OCI-LY1 (cell line): Measurements from ENCODE around the gene XCL1.

ENCODE experiments used
- H2AFZ ChIP-seq: fragments of 200-600 bp; sonication (generic), shearing (Covaris generic); 2 replicates; pipeline ENCODE4 v1.6.0; 2014; ENCODE audit warnings: antibody characterized with exemption, mild to moderate bottlenecking, low read length
- H3F3A ChIP-seq: fragments of 200-600 bp; sonication (generic), shearing (Covaris generic); 2 replicates; pipeline ENCODE4 v1.6.0; 2014; ENCODE audit warnings: mild to moderate bottlenecking, antibody characterized with exemption, low read length, moderate library complexity; ENCODE audit not compliant: insufficient read depth
- H3K27ac ChIP-seq: fragments of 200-600 bp; sonication (generic); 2 replicates; pipeline ENCODE4 v1.5.1; 2014; ENCODE audit warnings: low read length, mixed run types, mild to moderate bottlenecking, low read depth; ENCODE audit not compliant: poor library complexity, severe bottlenecking
- H3K27me3 ChIP-seq: fragments of 200-600 bp; sonication (generic); 2 replicates; pipeline ENCODE4 v1.6.0; 2014; ENCODE audit warnings: antibody characterized with exemption, mild to moderate bottlenecking, low read length, moderate library complexity; ENCODE audit not compliant: insufficient read depth
- H3K36me3 ChIP-seq: fragments of 200-600 bp; sonication (generic); 2 replicates; pipeline ENCODE4 v1.6.1; 2014; ENCODE audit warnings: mild to moderate bottlenecking, antibody characterized with exemption, low read length, moderate library complexity, mixed read lengths; ENCODE audit not compliant: insufficient read depth
- H3K4me1 ChIP-seq: fragments of 200-600 bp; sonication (generic); 2 replicates; pipeline ENCODE4 v1.5.1; 2014; ENCODE audit warnings: mild to moderate bottlenecking, low read length, moderate library complexity; ENCODE audit not compliant: insufficient read depth, severe bottlenecking
- H3K4me2 ChIP-seq: fragments of 200-600 bp; sonication (generic), shearing (Covaris generic); 2 replicates; pipeline ENCODE4 v1.6.1; 2014; ENCODE audit warnings: low read length
- H3K4me3 ChIP-seq: fragments of 200-600 bp; sonication (generic); 2 replicates; pipeline ENCODE4 v1.5.1; 2014; ENCODE audit warnings: low read length, low read depth, mild to moderate bottlenecking, mixed read lengths; ENCODE audit not compliant: poor library complexity, severe bottlenecking
- H3K79me2 ChIP-seq: fragments of 200-600 bp; shearing (Covaris generic); 2 replicates; pipeline ENCODE4 v1.6.1; 2016; ENCODE audit warnings: mixed run types, low read length, mixed read lengths; ENCODE audit not compliant: insufficient read depth
- H3K9ac ChIP-seq: fragments of 200-600 bp; sonication (generic), shearing (Covaris generic); 2 replicates; pipeline ENCODE4 v1.6.1; 2014; ENCODE audit warnings: mild to moderate bottlenecking, low read length, mixed read lengths
- H3K9me2 ChIP-seq: fragments of 200-600 bp; sonication (generic), shearing (Covaris generic); 2 replicates; pipeline ENCODE4 v1.6.1; 2014; ENCODE audit warnings: low read depth, mild to moderate bottlenecking, low read length, mixed read lengths
- H3K9me3 ChIP-seq: fragments of 200-600 bp; shearing (Covaris generic); 2 replicates; pipeline ENCODE4 v1.6.1; 2014; ENCODE audit warnings: low read length, mixed read lengths
- H4K20me1 ChIP-seq: fragments of 200-600 bp; sonication (generic), shearing (Covaris generic); 2 replicates; pipeline ENCODE4 v1.6.0; 2016; ENCODE audit warnings: mild to moderate bottlenecking, low read length; ENCODE audit not compliant: insufficient read depth
- CTCF ChIP-seq: fragments of 200-600 bp; sonication (generic), shearing (Covaris generic); IDR thresholded peaks from 2 replicates; pipeline ENCODE4 v1.5.1; 2017; ENCODE audit warnings: mild to moderate bottlenecking, antibody characterized with exemption, low read length, moderate library complexity, mixed read lengths
- EZH2 ChIP-seq: fragments of 200-600 bp; sonication (generic), shearing (Covaris generic); IDR thresholded peaks from 2 replicates; pipeline ENCODE4 v1.8.0; 2017; ENCODE audit warnings: borderline replicate concordance, mixed run types, mild to moderate bottlenecking, antibody characterized with exemption, low read length, moderate library complexity, mixed read lengths

Gene XCL1

DNA sequence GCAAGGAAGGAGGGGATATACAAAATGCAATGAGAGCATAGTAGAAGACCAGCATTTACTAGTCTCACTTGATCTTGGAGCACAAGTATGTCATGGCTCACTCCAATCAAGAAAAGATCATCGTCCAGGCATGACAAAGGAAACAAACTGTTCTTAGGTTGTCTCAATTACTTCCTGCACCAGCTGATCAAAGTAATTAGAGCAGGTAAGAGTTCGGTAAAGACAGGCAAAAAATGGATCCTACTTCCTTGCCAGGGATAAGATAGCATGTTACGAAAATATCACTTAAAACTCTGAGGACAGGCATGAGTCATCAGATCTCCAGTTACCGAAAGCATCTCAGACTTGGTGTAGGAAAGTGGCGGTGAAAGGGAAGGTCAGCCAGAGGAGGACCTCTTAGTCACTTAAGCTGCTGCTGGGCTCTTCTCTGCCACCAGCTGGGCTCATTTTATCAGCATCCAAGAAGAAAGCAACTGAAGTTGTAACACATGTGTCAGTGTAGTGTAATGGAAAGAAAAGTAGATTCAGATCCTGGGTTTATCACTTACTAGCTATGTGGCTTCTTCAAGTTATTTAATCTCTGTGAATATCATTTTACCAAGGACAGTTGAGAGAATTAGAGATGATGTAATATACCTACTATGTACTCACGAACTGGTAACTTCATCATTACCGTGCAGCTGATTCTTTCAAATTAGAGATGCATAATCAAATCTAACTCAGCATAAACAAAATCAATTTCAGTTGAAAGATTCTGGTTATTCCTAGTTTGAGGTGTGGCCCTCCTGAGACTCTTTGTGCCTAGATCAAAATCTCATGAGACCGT lies 46.8 kb downstream of the XCL1 start:
- Histone ChIP-seq H3K9me3 (no peaks in the 10 kb centered on the region), H3K9me2 (no peaks in the 10 kb centered on the region), H3K36me3 (no peaks in the 10 kb centered on the region), H4K20me1 (no peaks in the 10 kb centered on the region), H3K9ac (no peak overlapping the region), H3K27me3 (no peaks in the 10 kb centered on the region), H2AFZ (no peak overlapping the region), H3K4me1 (no peaks in the 10 kb centered on the region), H3K4me2 (no peak overlapping the region), H3K27ac (no peak overlapping the region), H3K79me2 (no peaks in the 10 kb centered on the region), H3F3A (no peaks in the 10 kb centered on the region), H3K4me3 (no peak overlapping the region)
- TF ChIP-seq EZH2 = no peak
- TF ChIP-seq CTCF = no peak

GRCh38 chr1:168623831-168624230 lies 47.4 kb downstream of the XCL1 start:
- Histone ChIP-seq H3K9me3 (no peaks in the 10 kb centered on the region), H3K27me3 (no peaks in the 10 kb centered on the region), H3K4me3 (no peak overlapping the region), H2AFZ (no peak overlapping the region), H3K9ac (no peak overlapping the region), H3K4me1 (no peaks in the 10 kb centered on the region), H3F3A (no peaks in the 10 kb centered on the region), H4K20me1 (no peaks in the 10 kb centered on the region), H3K9me2 (no peaks in the 10 kb centered on the region), H3K36me3 (no peaks in the 10 kb centered on the region), H3K4me2 (no peak overlapping the region), H3K79me2 (no peaks in the 10 kb centered on the region), H3K27ac (no peak overlapping the region)
- TF ChIP-seq CTCF (no peak), EZH2 (no peak)

- H3K4me3 ChIP-seq = no peak overlapping the region
- no peaks in the 10 kb centered on the region for H3K4me1 ChIP-seq
- no peaks in the 10 kb centered on the region for H4K20me1 ChIP-seq
- no peaks in the 10 kb centered on the region for H3K9me3 ChIP-seq
- no peak overlapping the region for H2AFZ ChIP-seq
- no peak overlapping the region for H3K27ac ChIP-seq
- H3K79me2 ChIP-seq = no peaks in the 10 kb centered on the region
- no peaks in the 10 kb centered on the region for H3K36me3 ChIP-seq
- H3K27me3 ChIP-seq = no peaks in the 10 kb centered on the region
- TF ChIP-seq EZH2 (no peak), CTCF (no peak)
- no peaks in the 10 kb centered on the region for H3F3A ChIP-seq
- H3K4me2 ChIP-seq = no peak overlapping the region
- no peaks in the 10 kb centered on the region for H3K9me2 ChIP-seq
- no peak overlapping the region for H3K9ac ChIP-seq
Measured at GRCh38 chr1:168626326-168626725, 49.9 kb downstream of the XCL1 start.
